ENCODE results near the gene KIF19. TPM values are rescaled to one million over a fixed set of nuclear protein-coding genes. Genes with fewer than 3 reads are reported as not detected.

The KIF19 gene
- total RNA-seq, 4 donors from 2014 or later, result 1.7 to 20.7 (median 4.8) TPM; not detected in 1

GRCh38 chr17:74307984-74308773 is 17.8 kb upstream of the KIF19 start:
- H3K4me3 ChIP-seq, result no peak overlapping the region
- intact Hi-C loops (cut with DNase I; ENCODE audit: low total_unique reads), result no loop called here
- H3K4me1 ChIP-seq, result no peaks in the 10 kb centered on the region
- H3K36me3 ChIP-seq, result no peaks in the 10 kb centered on the region
- TF ChIP-seq CTCF (IDR thresholded peaks at IDR 0.05), result no peak
- no peak for TF ChIP-seq POLR2A (IDR thresholded peaks at IDR 0.05)
- no peaks in the 10 kb centered on the region for H3K27me3 ChIP-seq
- no peak overlapping the region for H3K27ac ChIP-seq
- DNase-seq, result peak in 1 of 2 donors; percentile 29
- no peaks in the 10 kb centered on the region for H3K9me3 ChIP-seq

DNA sequence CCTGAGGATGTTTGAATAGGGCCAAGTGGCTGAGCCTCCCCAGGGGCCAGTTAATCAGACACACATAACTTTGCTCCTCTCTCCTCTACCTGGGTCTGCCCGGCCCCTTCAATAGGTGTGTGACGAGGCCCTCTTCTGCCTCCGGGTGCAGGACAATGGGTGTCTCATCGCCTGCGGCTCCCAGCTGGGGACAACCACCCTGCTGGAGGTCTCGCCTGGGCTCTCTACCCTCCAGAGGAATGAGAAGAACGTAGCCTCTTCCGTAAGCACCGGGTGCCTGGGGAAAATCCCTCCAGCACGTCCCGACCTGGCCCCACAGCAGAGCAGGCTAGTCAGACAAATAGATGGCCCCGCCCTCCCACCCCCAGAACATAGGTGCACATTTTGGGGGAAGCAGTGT is 16.1 kb upstream of the KIF19 start:
- no peaks in the 10 kb centered on the region for H3K36me3 ChIP-seq
- H3K4me3 ChIP-seq, result no peak overlapping the region
- DNase-seq, result no peak
- H3K27me3 ChIP-seq, result no peaks in the 10 kb centered on the region
- H3K4me1 ChIP-seq, result no peaks in the 10 kb centered on the region
- intact Hi-C loops (cut with DNase I; ENCODE audit: low total_unique reads), result no loop called here
- H3K9me3 ChIP-seq, result no peaks in the 10 kb centered on the region
- H3K27ac ChIP-seq, result no peak overlapping the region
- TF ChIP-seq POLR2A (IDR thresholded peaks at IDR 0.05) (no peak), CTCF (IDR thresholded peaks at IDR 0.05) (no peak)

DNA sequence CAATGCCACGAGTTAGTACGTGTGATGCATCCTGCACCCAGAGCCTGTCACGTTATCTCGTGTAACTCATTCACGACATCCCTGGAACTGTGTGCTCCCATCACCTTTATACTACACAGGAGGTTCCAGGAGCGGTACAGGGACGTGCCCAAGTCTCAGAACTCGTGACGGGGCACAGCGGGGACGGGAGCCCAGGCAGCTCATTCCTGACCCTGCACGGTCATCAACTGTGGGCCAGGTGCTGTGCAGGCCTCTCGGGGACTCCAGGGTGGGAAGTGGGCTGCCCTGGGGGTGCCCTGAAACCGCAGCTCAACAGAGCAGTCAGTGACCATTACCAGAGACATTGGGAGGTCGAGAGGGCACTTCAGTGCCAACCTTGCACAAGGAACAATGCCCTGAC is 11.1 kb upstream of the KIF19 start:
- TF ChIP-seq POLR2A (IDR thresholded peaks at IDR 0.05) (no peak), CTCF (IDR thresholded peaks at IDR 0.05) (no peak)
- intact Hi-C loops (cut with DNase I; ENCODE audit: low total_unique reads), result no loop called here
- no peaks in the 10 kb centered on the region for H3K4me1 ChIP-seq
- H3K9me3 ChIP-seq, result no peaks in the 10 kb centered on the region
- no peak overlapping the region for H3K27ac ChIP-seq
- no peak for DNase-seq
- no peak overlapping the region for H3K4me3 ChIP-seq
- H3K36me3 ChIP-seq, result no peaks in the 10 kb centered on the region
- H3K27me3 ChIP-seq, result no peaks in the 10 kb centered on the region

GRCh38 chr17:74316220-74316619 is 9.8 kb upstream of the KIF19 start:
- Histone ChIP-seq H3K27ac (no peak overlapping the region), H3K4me3 (no peak overlapping the region), H3K4me1 (no peaks in the 10 kb centered on the region), H3K36me3 (no peaks in the 10 kb centered on the region), H3K27me3 (no peaks in the 10 kb centered on the region), H3K9me3 (no peaks in the 10 kb centered on the region)
- no peak for DNase-seq
- intact Hi-C loops (cut with DNase I; ENCODE audit: low total_unique reads), result no loop called here
- TF ChIP-seq CTCF (IDR thresholded peaks at IDR 0.05) (no peak), POLR2A (IDR thresholded peaks at IDR 0.05) (no peak)

- H3K27me3 ChIP-seq, result no peaks in the 10 kb centered on the region
- H3K4me3 ChIP-seq, result no peak overlapping the region
- intact Hi-C loops (cut with DNase I; ENCODE audit: low total_unique reads), result no loop called here
- H3K4me1 ChIP-seq, result no peaks in the 10 kb centered on the region
- H3K36me3 ChIP-seq, result no peaks in the 10 kb centered on the region
- TF ChIP-seq CTCF (IDR thresholded peaks at IDR 0.05), result no peak
- TF ChIP-seq POLR2A (IDR thresholded peaks at IDR 0.05), result no peak
- H3K9me3 ChIP-seq, result no peaks in the 10 kb centered on the region
- no peak for DNase-seq
- no peak overlapping the region for H3K27ac ChIP-seq
Measured at GRCh38 chr17:74317071-74317470, 9.0 kb upstream of the KIF19 start.

All from uterus (tissue), 4 donors.